Suprapubic skin (tissue), 3 donors: ENCODE measurements around the gene BANP.

Source experiments
- POLR2A ChIP-seq, 2 donors: fragments of 450-650 bp; IDR thresholded peaks; one replicate each; pipeline ENCODE4 v1.6.1; 2017; ENCODE audit warnings: antibody characterized with exemption in 2 of 2, mild to moderate bottlenecking in 2 of 2, moderate library complexity in 2 of 2
- TF ChIP-seq, protein P1 (sequence below), 2 donors: fragments of 200-600 bp in 1 of 2; fragments of 450-650 bp in 1 of 2; sonication (generic) in 1 of 2; IDR thresholded peaks; one replicate each; pipeline ENCODE4 v1.5.1; 2016 to 2019; ENCODE audit warnings: antibody characterized with exemption in 2 of 2, mild to moderate bottlenecking in 1 of 2, moderate library complexity in 1 of 2

DNA sequence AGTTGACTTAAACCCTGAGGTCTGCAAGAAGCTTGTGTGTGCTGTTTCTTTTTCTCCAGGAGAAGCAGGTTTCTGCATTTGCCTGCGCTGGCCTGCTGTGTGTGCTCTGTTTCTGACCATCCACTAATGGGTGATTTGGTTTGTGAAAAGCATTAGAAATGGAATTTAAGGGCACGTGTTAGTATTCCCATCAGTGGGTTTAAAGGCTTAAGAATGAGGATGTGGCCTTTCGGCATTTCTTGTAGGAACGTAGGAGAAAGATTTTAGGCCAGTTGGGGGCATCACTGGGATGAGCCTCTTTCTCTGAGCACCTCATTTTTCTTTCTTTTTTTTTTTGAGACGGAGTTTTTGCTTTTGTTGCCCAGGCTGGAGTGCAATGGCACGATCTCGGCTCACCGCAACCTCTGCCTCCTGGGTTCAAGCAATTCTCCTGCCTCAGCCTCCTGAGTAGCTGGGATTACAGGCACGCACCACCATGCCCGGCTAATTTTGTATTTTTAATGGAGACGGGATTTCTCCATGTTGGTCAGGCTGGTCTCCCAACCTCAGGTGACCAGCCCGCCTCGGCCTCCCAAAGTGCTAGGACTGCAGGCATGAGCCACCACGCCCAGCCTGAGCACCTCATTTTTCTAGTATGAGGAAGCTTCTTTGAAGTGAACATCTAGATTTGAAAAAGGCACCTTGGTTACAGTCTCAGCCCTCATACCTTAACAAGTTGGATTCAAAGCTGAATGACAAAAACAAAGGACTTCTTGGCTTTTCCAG lies 110.3 kb downstream of the BANP start:
- TF ChIP-seq, protein P1, sequence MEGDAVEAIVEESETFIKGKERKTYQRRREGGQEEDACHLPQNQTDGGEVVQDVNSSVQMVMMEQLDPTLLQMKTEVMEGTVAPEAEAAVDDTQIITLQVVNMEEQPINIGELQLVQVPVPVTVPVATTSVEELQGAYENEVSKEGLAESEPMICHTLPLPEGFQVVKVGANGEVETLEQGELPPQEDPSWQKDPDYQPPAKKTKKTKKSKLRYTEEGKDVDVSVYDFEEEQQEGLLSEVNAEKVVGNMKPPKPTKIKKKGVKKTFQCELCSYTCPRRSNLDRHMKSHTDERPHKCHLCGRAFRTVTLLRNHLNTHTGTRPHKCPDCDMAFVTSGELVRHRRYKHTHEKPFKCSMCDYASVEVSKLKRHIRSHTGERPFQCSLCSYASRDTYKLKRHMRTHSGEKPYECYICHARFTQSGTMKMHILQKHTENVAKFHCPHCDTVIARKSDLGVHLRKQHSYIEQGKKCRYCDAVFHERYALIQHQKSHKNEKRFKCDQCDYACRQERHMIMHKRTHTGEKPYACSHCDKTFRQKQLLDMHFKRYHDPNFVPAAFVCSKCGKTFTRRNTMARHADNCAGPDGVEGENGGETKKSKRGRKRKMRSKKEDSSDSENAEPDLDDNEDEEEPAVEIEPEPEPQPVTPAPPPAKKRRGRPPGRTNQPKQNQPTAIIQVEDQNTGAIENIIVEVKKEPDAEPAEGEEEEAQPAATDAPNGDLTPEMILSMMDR (IDR thresholded peaks at IDR 0.05): no peak
- TF ChIP-seq POLR2A (IDR thresholded peaks at IDR 0.05): no peak
